Activated CD4-positive, alpha-beta T cell treated with anti-CD3 and anti-CD28 coated beads, Interleukin-2, amount 50 U/mL, for 4 hours (primary cell): ENCODE measurements around the gene HSD11B2.

Experiments used
- DNase-seq, 2 experiments: peaks; one replicate each; pipeline ENCODE4 v3.0.0-alpha.2; 2020

Gene HSD11B2

GRCh38 chr16:67435758-67436164 lies 4.8 kb downstream of the HSD11B2 start:
- no peak for DNase-seq

- no peak for DNase-seq
Measured at GRCh38 chr16:67436640-67437193, 5.8 kb downstream of the HSD11B2 start.

GRCh38 chr16:67437513-67437912 lies 6.6 kb downstream of the HSD11B2 start:
- no peak for DNase-seq

- DNase-seq = no peak
Measured at GRCh38 chr16:67438098-67438791, 7.3 kb downstream of the HSD11B2 start.

GRCh38 chr16:67438824-67439393 lies 8.0 kb downstream of the HSD11B2 start:
- no peak for DNase-seq

GRCh38 chr16:67441271-67441753 lies 10.4 kb downstream of the HSD11B2 start:
- DNase-seq = no peak

- no peak for DNase-seq
Measured at GRCh38 chr16:67441907-67442306, 11.0 kb downstream of the HSD11B2 start.

- DNase-seq = no peak
Measured at GRCh38 chr16:67442581-67443255, 11.8 kb downstream of the HSD11B2 start.

GRCh38 chr16:67443265-67443664 lies 12.3 kb downstream of the HSD11B2 start:
- no peak for DNase-seq

GRCh38 chr16:67444259-67445125 lies 13.6 kb downstream of the HSD11B2 start:
- DNase-seq = no peak

- no peak for DNase-seq
Measured at GRCh38 chr16:67445126-67445426, 14.2 kb downstream of the HSD11B2 start.

- no peak for DNase-seq
Measured at GRCh38 chr16:67445441-67445912, 14.6 kb downstream of the HSD11B2 start.

- no peak for DNase-seq
Measured at GRCh38 chr16:67445913-67446907, 15.3 kb downstream of the HSD11B2 start.

GRCh38 chr16:67446968-67447507 lies 16.1 kb downstream of the HSD11B2 start:
- DNase-seq = no peak

GRCh38 chr16:67447508-67448076 lies 16.7 kb downstream of the HSD11B2 start:
- DNase-seq = peak; percentile 51 to 54

- DNase-seq = no peak
Measured at GRCh38 chr16:67448580-67448979, 17.7 kb downstream of the HSD11B2 start.

GRCh38 chr16:67449336-67449735 lies 18.4 kb downstream of the HSD11B2 start:
- no peak for DNase-seq

- no peak for DNase-seq
Measured at GRCh38 chr16:67449739-67450138, 18.8 kb downstream of the HSD11B2 start.

- no peak for DNase-seq
Measured at GRCh38 chr16:67451061-67451703, 20.3 kb downstream of the HSD11B2 start.

GRCh38 chr16:67451704-67452435 lies 20.9 kb downstream of the HSD11B2 start:
- DNase-seq = no peak
